Liver (tissue), 9 donors: ENCODE measurements around the gene MT1A. TPM values are rescaled to one million over a fixed set of nuclear protein-coding genes. Genes with fewer than 3 reads are reported as not detected.

Experiments used
- DNase-seq: peaks from one replicate; pipeline ENCODE4 v3.0.0-alpha.2; 2017; ENCODE audit warnings: low spot score
- H3K27ac ChIP-seq, 2 donors: one replicate each; pipeline ENCODE4 v1.7.0; 2013; ENCODE audit warnings: inconsistent platforms in 2 of 2, low read length in 2 of 2, control low read depth in 1 of 2, low read depth in 1 of 2, mild to moderate bottlenecking in 1 of 2
- H3K27me3 ChIP-seq, 4 donors: one replicate each; pipeline versions ENCODE4 v1.6.1 to v1.7.0; 2013; ENCODE audit warnings: low read length in 3 of 4, inconsistent platforms in 1 of 4, mild to moderate bottlenecking in 1 of 4, moderate library complexity in 1 of 4; ENCODE audit not compliant: control insufficient read depth in 4 of 4, insufficient read depth in 4 of 4
- H3K36me3 ChIP-seq, 4 donors: one replicate each; pipeline versions ENCODE4 v1.6.1 to v1.7.0; 2013; ENCODE audit warnings: low read length in 3 of 4, mild to moderate bottlenecking in 3 of 4, low read depth in 1 of 4, moderate library complexity in 1 of 4; ENCODE audit not compliant: control insufficient read depth in 4 of 4, insufficient read depth in 3 of 4
- H3K4me1 ChIP-seq, 4 donors: one replicate each; pipeline versions ENCODE4 v1.6.1 to v1.7.0; 2013; ENCODE audit warnings: low read length in 3 of 4, mild to moderate bottlenecking in 3 of 4, moderate library complexity in 1 of 4; ENCODE audit not compliant: control insufficient read depth in 4 of 4, insufficient read depth in 4 of 4
- H3K4me3 ChIP-seq, 3 donors: one replicate each; pipeline versions ENCODE4 v1.6.1 to v1.7.0; 2013; ENCODE audit warnings: low read length in 3 of 3, control low read depth in 1 of 3, low read depth in 1 of 3, mild to moderate bottlenecking in 1 of 3
- H3K9ac ChIP-seq, 2 donors: one replicate each; pipeline ENCODE4 v1.7.0; 2013; ENCODE audit warnings: low read length in 2 of 2, mild to moderate bottlenecking in 2 of 2, moderate library complexity in 2 of 2, control low read depth in 1 of 2, low read depth in 1 of 2
- H3K9me3 ChIP-seq, 4 donors: one replicate each; pipeline versions ENCODE4 v1.6.1 to v1.7.0; 2013; ENCODE audit warnings: low read length in 3 of 4; ENCODE audit not compliant: control insufficient read depth in 4 of 4
- ATF3 ChIP-seq: IDR thresholded peaks from 2 replicates; pipeline ENCODE4 v1.6.1; 2016; ENCODE audit warnings: antibody characterized with exemption
- CTCF ChIP-seq: fragments of 150-350 bp; IDR thresholded peaks from 2 replicates; pipeline ENCODE4 v1.5.1; 2017; ENCODE audit warnings: improper control_type of control experiment, low read depth, low read length; ENCODE audit not compliant: missing input control
- EGR1 ChIP-seq, 2 donors: IDR thresholded peaks; 2 replicates each; pipeline ENCODE4 v1.6.1; 2016 to 2018; ENCODE audit warnings: antibody characterized with exemption in 2 of 2, low read depth in 2 of 2
- FOXA2 ChIP-seq: IDR thresholded peaks from 2 replicates; pipeline ENCODE4 v1.6.1; 2016; ENCODE audit warnings: antibody characterized with exemption
- GABPA ChIP-seq, 2 donors: IDR thresholded peaks in 1 of 2; conservative IDR thresholded peaks in 1 of 2; 2 replicates each; pipeline ENCODE4 v1.6.1; 2016; ENCODE audit warnings: antibody characterized with exemption in 2 of 2, mild to moderate bottlenecking in 1 of 2, moderate library complexity in 1 of 2
- HNF4A ChIP-seq, 2 donors: conservative IDR thresholded peaks; 2 replicates each; pipeline ENCODE4 v1.6.1; 2016; ENCODE audit warnings: antibody characterized with exemption in 2 of 2, mild to moderate bottlenecking in 2 of 2
- HNF4G ChIP-seq: IDR thresholded peaks from 2 replicates; pipeline ENCODE4 v1.6.1; 2016; ENCODE audit warnings: antibody characterized with exemption
- JUND ChIP-seq, 2 donors: IDR thresholded peaks; 2 replicates each; pipeline ENCODE4 v1.6.1; 2016; ENCODE audit warnings: antibody characterized with exemption in 2 of 2
- MAX ChIP-seq: IDR thresholded peaks from 2 replicates; pipeline ENCODE4 v1.6.1; 2016; ENCODE audit warnings: antibody characterized with exemption
- NR2F2 ChIP-seq: IDR thresholded peaks from 2 replicates; pipeline ENCODE4 v1.6.1; 2016; ENCODE audit warnings: antibody characterized with exemption
- RAD21 ChIP-seq, 2 donors: IDR thresholded peaks; 2 replicates each; pipeline ENCODE4 v1.6.1; 2016; ENCODE audit warnings: antibody characterized with exemption in 2 of 2, mild to moderate bottlenecking in 2 of 2
- REST ChIP-seq: IDR thresholded peaks from 2 replicates; pipeline ENCODE4 v1.6.1; 2016; ENCODE audit warnings: antibody characterized with exemption, mild to moderate bottlenecking
- RXRA ChIP-seq, 2 donors: IDR thresholded peaks; 2 replicates each; pipeline ENCODE4 v1.6.1; 2017 to 2018; ENCODE audit warnings: antibody characterized with exemption in 2 of 2, mild to moderate bottlenecking in 1 of 2
- SP1 ChIP-seq: IDR thresholded peaks from 2 replicates; pipeline ENCODE4 v1.6.1; 2018; ENCODE audit warnings: antibody characterized with exemption, mild to moderate bottlenecking
- TAF1 ChIP-seq: conservative IDR thresholded peaks from 2 replicates; pipeline ENCODE4 v1.6.1; 2016; ENCODE audit warnings: antibody characterized with exemption, mild to moderate bottlenecking
- YY1 ChIP-seq: IDR thresholded peaks from 2 replicates; pipeline ENCODE4 v1.6.1; 2016; ENCODE audit warnings: antibody characterized with exemption, mild to moderate bottlenecking
- ZBTB33 ChIP-seq: IDR thresholded peaks from 2 replicates; pipeline ENCODE4 v1.6.1; 2016; ENCODE audit warnings: antibody characterized with exemption
- WGBS: extraction: QIAGEN DNeasy Blood & Tissue Kit; methylation state at CpG from one replicate; pipeline ENCODE4 v1.1.7; 2013; 5-methylcytosine and 5-hydroxymethylcytosine counted together
- polyA plus RNA-seq, 2 donors: library from polyadenylated mRNA; stranded (reverse) in 1 of 2; unstranded in 1 of 2; fragments of 200-250 nt in 1 of 2; fragments of >200 nt in 1 of 2; fragmentation: Nextera tagmentation in 1 of 2; extraction: Ambion mirVana in 1 of 2; gene quantifications; one replicate each; pipeline versions ENCODE4 v1.2.1 to v1.2.3, GENCODE V29; 2013 to 2015
- total RNA-seq, 2 donors: library from RNA; depleted of rRNA; stranded (reverse); fragments of >200 nt; gene quantifications; one replicate each; pipeline ENCODE4 v1.2.3, GENCODE V29; 2014
- donor health status: healthy.
- donor health status: healthy.
- donor health status: healthy.
- donor health status: healthy.
- donor health status: healthy.

The MT1A gene
- total RNA-seq (10 to 100 TPM; 10.1 to 21.9 TPM), polyA plus RNA-seq (100 to 1,000 TPM; 127 to 511 TPM)

- H3K4me3 ChIP-seq = peak within 1 kb of the TSS; percentile 49 to 57 (median 55)
- peak; percentile 58 to 71 for TF ChIP-seq HNF4A (conservative IDR thresholded peaks at IDR 0.05)
- TF ChIP-seq TAF1 = peak; percentile 94
- peak; percentile 33 for TF ChIP-seq YY1
- TF ChIP-seq SP1 = peak; percentile 59
- TF ChIP-seq ATF3 = no peak
- no peak for TF ChIP-seq JUND (IDR thresholded peaks at IDR 0.05)
- peak; percentile 53 for TF ChIP-seq NR2F2
- no peak for TF ChIP-seq GABPA (IDR thresholded peaks at IDR 0.05 in 1 of 2, conservative IDR thresholded peaks at IDR 0.05 in 1 of 2)
- TF ChIP-seq REST = peak; percentile 73
- TF ChIP-seq RXRA (IDR thresholded peaks at IDR 0.05) = peak; percentile 48 to 52
- TF ChIP-seq CTCF = no peak
- TF ChIP-seq MAX = no peak
- TF ChIP-seq EGR1 (IDR thresholded peaks at IDR 0.05; ENCODE audit: low read depth in 2 of 2) = no peak
- TF ChIP-seq FOXA2 = no peak
- peak in 1 of 2 donors; percentile 24 for TF ChIP-seq RAD21 (IDR thresholded peaks at IDR 0.05)
- no peak for TF ChIP-seq HNF4G
- no peak for TF ChIP-seq ZBTB33
- H3K27me3 ChIP-seq = no peaks in the 10 kb centered on the region
- 7% methylated on average over 68 of the region's 68 CpGs for WGBS
- H3K9me3 ChIP-seq = no peaks in the 10 kb centered on the region
- peaks cover 4 to 32% (median 10%) of the 10 kb centered on the region in 4 donors for H3K4me1 ChIP-seq
- H3K36me3 ChIP-seq = no peaks in the 10 kb centered on the region
- peak within 1 kb of the TSS; percentile 86 to 87 for H3K27ac ChIP-seq
- peak within 1 kb of the TSS; percentile 10 to 11 for H3K9ac ChIP-seq
- peak; percentile 75 for DNase-seq
Measured at GRCh38 chr16:56637814-56638750, at the start of gene MT1A. Gene MT1A, plus strand, starts transcription at chr16:56638666. Its CDS starts 73 bp downstream, at chr16:56638739.
